Stimulated activated CD8-positive, alpha-beta memory T cell treated with anti-CD3 and anti-CD28 coated beads, Interleukin-7, amount 100 ng/mL, for 48 hours (primary cell): ENCODE data around the gene IPO11.
"Not testable (repeated sequence)": the region's sequence is repeated elsewhere in the genome, so short reads cannot be mapped to it uniquely, and the experiment has no call there.

Experiments used
- DNase-seq, 2 donors: peaks; one replicate each; pipeline ENCODE4 v3.0.0-alpha.2; 2020; ENCODE audit warnings: low read depth in 1 of 2; ENCODE audit errors: extremely low read depth in 1 of 2

The IPO11 gene

DNA sequence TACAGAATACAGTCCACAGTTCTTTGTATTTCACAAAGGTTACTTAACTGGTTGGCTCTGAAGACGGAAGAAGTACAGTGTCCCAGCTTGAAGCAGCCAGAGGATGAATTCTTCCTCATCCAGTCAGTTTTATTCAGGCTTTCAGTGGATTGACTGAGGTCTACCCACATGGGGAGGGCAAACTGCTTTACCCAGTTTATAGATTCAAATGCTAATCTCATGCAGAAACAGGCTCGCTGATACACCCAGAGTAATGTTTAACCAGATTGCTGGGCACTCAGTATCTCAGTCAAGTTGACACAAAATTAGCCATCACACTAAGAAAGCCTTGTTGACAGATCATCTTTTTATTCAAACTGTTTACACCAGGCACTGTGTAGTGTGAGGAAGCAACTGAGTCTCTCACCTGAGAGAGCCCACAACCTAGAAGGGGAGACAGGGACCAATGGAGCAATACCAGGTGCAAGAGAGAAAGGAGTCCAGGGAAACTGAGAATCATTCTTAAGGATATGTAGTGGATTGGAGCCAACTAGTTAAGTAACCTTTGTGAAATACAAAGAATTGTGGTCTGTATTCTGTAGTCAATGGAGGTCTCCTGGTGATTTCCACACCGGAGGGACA is 181.9 kb downstream of the IPO11 start:
- no peak for DNase-seq

DNA sequence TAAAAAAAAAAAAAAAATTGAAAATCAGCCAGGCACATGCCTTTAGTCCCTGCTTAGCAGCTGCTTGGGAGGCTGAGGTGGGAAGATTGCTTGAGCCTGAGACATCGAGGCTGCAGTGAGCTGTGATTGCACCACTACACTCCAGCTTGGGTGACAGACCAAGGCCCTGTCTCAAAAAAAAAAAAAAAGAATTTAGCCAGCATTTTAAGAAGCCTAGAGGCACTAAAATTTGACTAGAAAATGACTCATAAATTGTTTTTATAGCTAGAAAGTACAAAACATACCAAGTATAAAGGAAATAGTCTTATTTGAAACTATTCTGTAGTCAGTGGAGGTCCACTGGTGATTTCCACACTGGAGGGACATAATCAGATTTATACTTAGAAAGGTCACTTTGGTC is 183.5 kb downstream of the IPO11 start:
- DNase-seq = no peak

DNA sequence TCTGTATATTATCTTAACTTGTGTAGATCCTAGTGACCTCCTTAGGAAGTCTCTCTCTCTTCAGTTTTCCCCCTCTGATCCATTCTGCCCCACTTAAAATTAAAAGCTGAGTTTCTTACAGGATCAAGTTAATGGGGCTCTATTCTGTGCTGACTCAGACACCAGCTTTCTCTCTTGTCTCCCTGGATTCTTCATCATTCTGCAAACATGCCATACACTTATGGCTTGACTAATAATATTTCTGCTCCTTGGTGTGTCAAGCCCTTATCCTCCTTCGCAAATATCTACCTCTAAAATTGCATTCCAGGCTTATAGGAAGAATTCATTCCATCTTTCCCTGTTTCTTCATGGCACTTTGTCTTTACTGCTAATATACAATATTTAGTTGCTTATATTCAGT is 184.1 kb downstream of the IPO11 start:
- DNase-seq = no peak

DNA sequence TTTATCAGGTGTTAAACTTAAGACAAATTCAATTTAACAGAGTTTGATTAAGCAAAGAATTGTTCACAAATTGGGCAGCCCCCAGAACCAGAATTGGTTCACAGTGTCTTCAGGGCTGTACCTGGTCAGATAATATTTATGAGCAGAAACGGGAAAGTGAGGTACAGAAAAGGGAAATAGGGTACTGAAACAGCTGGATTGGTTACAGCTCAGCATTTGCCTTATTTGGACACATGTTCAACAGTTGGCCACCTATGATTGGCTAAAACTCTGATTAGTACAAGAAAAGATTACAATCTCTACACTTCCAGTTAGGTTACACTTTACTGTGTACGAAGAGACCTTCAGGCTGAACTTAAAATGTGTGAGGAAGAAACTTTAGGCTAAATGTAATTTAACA is 184.8 kb downstream of the IPO11 start:
- no peak for DNase-seq

DNA sequence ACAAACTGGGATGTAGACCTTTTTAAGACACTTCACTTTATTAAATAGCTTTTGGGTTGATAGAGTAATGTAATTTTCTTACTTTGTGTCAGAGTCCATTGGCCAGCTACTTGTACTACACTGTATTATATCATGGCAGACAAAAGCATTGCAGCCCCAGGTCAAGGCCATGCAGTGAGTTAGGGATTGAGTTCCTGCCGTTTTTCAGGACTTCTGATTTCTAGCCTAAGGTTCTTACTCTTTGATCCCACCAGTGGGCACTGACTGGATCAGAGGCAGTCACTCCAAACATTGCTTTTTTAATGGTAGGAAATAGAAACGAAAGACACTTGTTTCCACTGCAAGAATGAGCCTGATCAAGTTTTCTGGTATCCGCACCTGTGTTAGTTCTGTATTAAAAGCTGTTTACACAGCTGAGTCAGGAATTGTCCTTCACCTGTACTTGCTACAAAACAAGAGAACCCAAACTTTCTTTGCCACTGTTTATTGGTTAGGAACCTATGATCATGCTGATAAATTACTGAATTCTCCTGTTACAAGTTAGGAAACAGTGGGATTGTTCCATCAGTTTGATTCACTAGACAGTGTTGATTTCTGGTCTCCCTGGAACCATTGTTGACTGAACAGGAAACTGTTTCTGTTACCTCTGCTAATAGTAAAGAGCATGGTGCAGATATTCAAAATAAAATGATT is 188.1 kb downstream of the IPO11 start:
- no peak for DNase-seq

DNA sequence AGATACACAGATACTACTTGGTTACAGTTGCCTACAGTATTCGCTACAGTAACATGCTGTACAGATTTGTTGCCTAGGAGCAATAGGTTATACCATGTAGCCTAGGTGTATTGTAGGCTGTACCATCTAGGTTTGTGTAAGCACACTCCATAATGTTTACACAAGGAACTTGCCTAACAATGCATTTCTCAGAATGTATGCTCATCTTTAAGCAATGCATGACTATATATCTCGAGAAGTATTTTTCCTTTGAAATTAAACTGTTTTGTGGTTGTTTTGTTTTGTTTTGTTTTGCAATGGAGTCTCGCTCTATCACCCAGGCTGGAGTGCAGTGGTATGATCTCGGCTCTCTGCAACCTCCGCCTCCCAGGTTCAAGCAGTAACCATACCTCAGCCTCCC is 191.4 kb downstream of the IPO11 start:
- DNase-seq = no peak

DNA sequence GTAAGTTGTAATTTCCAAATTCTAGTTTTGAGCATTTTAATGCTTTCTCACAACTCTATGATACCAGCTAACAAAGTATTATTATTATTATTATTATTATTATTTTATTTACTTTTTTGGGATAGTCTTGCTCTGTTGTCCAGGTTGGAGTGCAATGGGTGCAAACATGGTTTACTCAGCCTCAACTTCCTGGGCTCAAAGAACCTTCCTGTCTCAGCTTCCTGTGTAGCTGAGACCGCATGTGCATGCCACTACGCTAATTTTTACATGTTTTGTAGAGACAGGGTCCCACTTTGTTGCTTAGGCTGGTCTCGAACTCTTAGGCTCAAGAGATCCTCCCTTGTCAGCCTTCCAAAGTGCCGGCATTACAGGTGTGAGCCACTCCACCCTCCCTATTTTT is 193.1 kb downstream of the IPO11 start:
- DNase-seq = no peak

DNA sequence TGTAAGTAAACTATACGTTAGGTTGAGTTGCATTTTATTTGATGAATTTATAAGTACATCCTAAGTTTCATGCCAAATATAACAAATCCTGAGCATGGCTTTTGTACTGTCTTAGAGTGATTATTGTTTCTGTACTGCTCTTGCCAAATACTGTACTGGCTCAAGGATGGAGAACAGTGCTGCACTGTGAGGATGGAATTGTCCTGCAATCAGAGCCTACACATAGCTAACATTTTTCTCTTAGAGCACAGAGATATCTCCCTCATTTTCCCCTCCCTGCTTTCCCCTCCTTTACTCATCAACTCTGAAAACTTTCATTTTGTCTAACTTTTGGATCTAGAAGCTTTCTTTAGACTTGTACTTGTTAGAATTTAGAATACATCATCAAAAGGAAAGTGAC is 194.3 kb downstream of the IPO11 start:
- DNase-seq = no peak

DNA sequence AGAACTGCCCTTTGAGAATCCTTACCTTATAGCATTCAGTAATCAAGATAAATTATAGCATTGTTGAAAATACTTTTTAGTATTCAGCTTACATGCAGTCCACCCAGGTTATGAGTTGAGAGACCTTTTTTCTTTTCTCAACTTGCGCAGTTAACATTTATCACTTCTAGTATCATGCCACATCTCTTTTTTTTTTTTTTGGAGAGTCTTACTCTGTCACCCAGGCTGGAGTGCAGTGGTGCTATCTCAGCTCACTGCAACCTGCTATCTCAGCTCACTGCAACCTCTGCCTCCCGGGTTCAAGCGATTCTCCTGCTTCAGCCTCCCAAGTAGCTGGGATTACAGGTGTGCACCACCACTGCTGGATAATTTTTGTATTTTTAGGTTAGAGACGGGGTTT is 195.1 kb downstream of the IPO11 start:
- no peak for DNase-seq

DNA sequence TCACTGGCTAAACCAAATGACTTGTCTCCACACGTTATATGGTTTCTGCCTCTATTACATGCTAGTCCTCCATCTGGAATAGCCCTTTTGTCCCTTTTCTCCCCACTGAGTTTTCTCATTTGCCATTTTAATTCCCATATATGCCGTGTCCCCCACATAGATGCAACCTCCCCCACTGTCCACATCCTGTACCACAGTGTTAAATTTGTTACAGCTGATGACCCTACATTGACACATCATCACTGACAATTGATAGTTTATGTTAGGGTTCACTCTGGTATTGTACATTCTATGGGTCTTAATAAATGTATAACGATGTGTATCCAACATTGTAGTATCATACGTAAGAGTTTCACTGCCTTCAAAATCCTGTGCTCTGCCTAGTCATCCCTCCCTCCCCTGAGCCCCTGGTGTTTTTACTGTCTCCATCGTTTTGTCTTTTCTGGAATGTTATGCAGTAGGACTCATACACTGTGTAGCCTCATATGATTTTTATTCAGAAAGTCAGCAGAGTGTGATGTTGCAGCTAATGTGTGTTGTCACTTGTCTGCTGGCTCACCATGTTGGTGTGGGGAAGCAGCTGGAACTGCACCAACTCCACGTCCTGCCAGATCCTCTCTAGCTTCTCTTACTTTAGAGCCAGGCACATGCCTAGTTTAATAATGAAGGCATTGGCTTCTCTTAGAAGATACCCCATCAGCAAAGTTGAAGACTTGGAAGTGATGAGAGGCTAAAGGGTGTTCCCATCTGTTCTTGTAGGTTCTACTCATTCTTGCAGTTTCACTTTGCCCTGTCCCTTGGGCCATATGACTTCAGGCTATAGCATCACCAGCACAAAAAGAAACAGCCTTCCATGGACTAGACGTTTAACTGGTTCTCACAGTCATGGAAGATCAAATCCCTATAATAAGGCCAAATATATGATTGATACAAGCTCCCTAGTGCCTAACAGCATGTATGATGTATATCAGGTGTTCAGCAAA is 196.3 kb downstream of the IPO11 start:
- DNase-seq = no peak

DNA sequence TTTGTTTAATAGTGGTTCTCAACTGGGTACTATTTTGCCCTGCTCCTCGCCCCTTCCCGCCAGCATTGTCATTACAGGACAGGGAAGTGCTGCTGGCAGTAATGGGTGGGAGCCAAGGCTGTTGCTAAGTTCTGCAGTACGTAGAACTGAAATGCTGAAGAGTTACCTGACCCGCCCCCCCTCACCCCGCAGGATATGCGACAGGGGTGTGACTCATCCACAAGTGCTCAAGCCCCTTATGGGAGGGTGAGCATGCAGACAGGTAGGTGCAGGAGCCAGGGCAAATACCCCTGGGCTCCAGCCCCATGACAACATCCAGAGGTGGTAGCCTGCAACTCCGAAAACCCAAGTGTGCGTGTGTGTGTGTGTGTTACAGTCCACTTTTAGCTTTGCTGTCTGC is 201.8 kb downstream of the IPO11 start:
- no peak for DNase-seq

DNA sequence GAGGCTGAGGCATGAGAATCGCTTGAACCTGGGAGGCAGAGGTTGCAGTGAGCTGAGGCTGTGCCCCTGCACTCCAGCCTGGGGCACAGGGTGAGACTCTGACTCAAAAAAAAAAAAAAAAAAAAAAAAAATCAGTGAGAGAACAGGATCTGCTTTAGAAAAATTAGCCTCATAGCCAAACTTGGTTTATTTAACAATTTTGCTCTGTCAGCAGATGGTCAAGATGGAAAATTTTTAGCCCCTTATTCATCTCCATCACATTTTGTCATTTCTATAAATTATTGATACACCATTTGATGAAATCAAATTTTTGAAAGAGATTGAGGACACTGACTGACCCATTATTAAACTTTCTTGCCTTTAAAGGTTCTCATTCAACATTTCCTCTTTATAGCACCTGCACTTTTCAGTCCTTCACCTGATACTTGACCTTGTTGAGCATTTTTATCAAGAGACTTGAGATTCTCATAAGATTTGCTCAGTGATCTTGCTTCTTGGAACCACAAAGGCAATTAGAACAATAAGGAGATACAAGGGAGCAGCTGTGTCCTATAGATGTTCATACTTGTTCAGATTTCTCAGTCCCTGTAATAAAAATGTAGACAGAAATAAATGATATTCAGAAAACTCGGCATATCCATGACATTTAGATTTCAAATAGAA is 204.2 kb downstream of the IPO11 start:
- no peak for DNase-seq

DNA sequence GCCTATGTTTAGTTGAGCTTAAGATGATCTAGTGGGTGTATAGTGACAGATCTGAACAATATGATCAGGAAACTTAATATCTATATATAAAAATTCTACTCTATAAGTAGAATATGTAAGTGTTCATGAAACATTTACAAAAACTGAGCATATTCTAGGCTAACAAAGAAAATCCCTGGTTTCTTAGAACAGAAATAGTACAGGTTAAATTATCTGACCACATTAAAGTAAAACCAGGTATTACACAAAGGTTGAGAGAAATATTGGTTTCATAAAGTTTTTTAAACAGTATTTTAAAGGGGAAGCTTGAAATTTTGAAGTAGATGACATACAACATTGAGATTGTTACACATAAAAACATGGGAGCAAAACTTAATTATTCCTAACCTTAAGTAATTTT is 205.4 kb downstream of the IPO11 start:
- DNase-seq = no peak

DNA sequence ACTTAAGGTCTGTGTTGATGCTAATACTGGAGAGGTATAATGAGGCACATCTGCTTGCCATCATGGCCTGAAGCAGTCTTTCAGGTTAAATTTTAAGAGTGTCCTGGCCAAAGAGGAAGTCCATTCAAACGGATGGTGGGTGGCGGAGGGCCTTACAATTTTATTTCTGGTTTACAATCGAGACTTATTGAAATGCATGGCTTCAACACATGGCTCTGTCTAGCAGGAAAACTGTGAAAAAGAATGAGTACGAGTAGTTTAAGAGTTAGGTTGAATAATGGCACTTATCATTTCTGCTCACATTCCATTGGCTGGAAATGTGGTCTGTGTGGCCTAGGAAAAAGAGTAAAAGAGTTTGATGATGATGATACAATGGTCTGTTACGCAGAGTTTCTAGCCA is 208.2 kb downstream of the IPO11 start:
- DNase-seq = no peak

DNA sequence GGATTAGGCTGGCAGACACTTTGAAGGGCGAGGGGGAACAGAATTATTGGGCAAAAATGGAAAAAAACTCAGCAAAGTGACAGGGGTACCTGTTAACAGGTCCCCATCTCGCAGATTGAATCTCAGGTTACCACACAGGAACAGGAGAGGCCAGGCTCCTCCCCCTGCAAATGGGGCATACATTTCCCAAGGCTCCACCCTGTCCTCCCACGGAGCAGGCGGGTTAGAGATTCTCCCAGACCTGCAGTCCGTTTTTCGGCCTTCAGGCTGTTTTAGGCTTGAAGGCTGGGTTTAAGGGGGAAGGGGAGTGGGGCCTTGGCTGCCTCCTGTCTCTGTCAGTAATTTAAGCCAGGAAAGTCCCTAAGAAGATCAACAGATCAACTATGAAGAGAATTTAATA is 208.7 kb downstream of the IPO11 start:
- no peak for DNase-seq

DNA sequence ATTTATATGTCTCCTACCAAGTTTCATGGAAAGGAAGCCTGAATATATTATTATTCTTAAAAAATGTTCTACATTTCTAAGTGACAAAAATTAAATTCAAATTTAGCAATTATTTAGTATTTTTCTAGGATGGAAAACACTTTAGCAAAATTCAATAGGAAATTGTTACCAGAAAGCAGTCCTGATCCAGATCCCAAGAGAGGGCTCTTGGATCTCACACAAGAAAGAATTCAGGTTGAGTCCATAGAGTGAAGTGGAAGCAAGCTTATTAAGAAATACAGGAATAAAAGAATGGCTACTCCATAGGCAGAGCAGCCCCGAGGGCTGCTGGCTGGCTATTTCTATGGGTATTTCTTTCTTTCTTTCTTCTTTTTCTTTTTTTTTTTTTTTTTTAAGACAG is 210.7 kb downstream of the IPO11 start:
- DNase-seq = no peak

DNA sequence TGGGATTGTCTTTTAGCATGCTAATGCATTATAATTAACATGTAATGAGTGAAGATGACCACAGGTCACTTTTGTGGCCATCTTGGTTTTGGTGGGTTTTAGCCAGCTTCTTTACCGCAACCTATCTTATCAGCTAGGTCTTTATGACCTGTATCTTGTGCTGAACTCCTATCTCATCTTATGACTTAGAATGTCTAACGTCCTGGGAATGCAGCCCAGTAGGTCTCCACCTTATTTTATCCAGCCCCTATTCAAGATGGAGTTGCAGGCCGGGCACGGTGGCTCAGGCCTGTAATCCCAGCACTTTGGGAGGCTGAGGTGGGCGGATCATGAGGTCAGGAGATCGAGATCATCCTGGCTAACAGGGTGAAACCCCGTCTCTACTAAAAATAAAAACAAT is 211.9 kb downstream of the IPO11 start:
- not testable (repeated sequence) for DNase-seq

DNA sequence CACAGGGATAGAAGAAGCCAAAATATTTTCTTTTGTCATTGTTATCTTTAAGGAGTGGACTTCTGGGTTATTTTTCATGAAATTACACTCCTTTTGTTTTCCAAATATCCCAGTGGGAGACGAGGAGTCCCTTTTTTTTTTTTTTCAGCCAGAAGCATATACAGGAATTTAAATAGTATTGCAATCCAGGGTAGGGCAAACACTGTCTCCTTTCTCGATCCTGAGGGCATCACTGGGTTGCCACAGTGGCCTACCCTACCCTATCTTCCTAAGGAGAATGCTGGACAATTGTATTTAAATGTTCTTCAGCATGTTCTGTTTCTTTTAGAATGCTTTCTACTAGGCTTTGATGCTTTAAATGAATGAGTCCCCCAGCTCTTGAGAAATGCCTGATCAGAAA is 214.0 kb downstream of the IPO11 start:
- no peak for DNase-seq

DNA sequence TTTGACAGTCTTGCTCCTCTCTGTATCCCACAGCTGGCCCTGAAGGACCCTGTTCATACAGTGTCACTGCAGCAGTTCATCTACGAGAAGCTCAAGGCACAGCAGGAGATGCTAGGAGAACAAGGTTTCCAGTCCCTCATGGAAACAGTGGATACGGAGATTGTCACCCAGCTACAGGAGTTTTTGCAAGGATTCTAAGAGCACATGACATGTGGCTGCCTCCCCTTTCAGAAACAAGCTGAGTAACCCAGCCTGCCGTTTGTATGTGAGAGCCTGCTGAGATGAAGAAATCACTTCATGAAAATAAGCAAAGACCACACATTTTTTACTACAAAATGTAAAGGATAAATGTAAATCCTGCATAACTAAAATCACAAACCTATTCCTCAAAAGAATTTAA is 214.6 kb downstream of the IPO11 start:
- DNase-seq = no peak

DNA sequence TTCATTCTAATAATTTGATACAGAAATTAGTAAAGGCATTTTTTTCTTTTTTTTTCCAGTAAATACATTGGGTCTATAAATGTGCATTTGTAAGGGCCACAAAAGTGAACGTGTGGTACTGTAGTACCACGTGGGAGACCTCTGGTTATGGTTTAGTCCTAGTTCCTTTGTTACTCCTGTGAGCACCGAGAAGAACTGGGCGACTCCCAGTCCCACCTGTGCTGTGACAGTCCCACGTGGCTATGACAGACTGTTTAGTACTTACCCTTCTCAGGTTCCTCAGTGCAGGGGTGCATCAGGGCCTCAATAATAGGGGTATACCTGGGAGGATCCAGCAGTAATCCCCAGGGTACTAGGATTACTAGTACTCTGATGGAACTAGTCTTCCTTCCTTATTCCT is 215.3 kb downstream of the IPO11 start:
- DNase-seq = no peak

DNA sequence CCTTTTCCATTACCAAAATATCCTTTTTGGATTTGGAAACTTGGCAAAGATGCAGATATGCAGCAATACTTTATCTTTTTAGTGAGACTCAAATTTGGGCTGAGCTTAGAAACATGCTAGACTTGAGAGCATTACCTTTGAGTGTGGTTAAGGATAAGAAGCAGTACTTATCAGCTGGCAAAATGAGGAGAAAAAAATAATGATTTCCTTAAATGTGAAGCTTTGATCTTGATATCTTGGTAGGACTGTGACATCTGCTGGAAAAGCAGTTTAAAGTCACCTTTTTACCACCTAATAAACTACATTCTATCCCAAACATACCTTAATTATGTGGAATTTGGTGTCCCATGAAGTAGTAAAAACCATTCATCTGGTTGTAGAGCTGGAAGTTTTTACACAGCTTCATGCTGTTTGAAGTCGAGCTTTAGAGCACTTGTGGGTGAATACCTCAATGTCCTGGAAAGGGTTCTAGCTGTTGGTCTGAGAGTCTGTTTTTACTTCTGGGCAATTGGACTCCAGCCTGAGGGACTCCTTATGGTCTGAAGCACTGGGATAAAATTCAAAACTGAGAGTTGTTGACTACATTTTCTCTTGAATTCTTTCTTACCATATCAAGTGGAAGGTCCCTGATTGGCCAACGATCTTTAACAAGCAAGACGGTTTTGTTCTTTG is 219.5 kb downstream of the IPO11 start:
- no peak for DNase-seq
